NT2/D1 (cell line): ENCODE measurements around the gene CPZ.

Experiments used
- DNase-seq: peaks from one replicate; pipeline ENCODE4 v3.0.0-alpha.2; 2011; ENCODE audit warnings: low read depth, low spot score
- H3K27me3 ChIP-seq: 2 replicates; pipeline ENCODE4 v1.6.0; 2011; ENCODE audit warnings: mild to moderate bottlenecking; ENCODE audit not compliant: insufficient read length, insufficient read depth
- H3K36me3 ChIP-seq: 2 replicates; pipeline ENCODE4 v1.6.1; 2011; ENCODE audit warnings: mild to moderate bottlenecking, low read length, mixed read lengths; ENCODE audit not compliant: insufficient read depth, insufficient read length
- H3K4me1 ChIP-seq: 2 replicates; pipeline ENCODE4 v1.5.1; 2011; ENCODE audit not compliant: insufficient read depth, insufficient read length
- H3K4me3 ChIP-seq: 2 replicates; pipeline ENCODE4 v1.5.1; 2011; ENCODE audit warnings: low read depth; ENCODE audit not compliant: insufficient read length
- H3K9ac ChIP-seq: 2 replicates; pipeline ENCODE4 v1.6.0; 2011; ENCODE audit warnings: low read depth; ENCODE audit not compliant: insufficient read length
- H3K9me3 ChIP-seq: 2 replicates; pipeline ENCODE4 v1.5.1; 2011; ENCODE audit warnings: mild to moderate bottlenecking, low read length; ENCODE audit not compliant: insufficient read depth
- SUZ12 ChIP-seq: IDR thresholded peaks from 2 replicates; pipeline ENCODE4 v1.6.1; 2011; ENCODE audit not compliant: insufficient read length, insufficient read depth; ENCODE audit errors: extremely low read depth
- YY1 ChIP-seq: IDR thresholded peaks from 2 replicates; pipeline ENCODE4 v1.6.1; 2011; ENCODE audit not compliant: insufficient read length, insufficient read depth
- ZNF274 ChIP-seq: IDR thresholded peaks from 2 replicates; pipeline ENCODE4 v1.6.1; 2011; ENCODE audit warnings: mild to moderate bottlenecking, low read depth, low read length

Gene CPZ

DNA sequence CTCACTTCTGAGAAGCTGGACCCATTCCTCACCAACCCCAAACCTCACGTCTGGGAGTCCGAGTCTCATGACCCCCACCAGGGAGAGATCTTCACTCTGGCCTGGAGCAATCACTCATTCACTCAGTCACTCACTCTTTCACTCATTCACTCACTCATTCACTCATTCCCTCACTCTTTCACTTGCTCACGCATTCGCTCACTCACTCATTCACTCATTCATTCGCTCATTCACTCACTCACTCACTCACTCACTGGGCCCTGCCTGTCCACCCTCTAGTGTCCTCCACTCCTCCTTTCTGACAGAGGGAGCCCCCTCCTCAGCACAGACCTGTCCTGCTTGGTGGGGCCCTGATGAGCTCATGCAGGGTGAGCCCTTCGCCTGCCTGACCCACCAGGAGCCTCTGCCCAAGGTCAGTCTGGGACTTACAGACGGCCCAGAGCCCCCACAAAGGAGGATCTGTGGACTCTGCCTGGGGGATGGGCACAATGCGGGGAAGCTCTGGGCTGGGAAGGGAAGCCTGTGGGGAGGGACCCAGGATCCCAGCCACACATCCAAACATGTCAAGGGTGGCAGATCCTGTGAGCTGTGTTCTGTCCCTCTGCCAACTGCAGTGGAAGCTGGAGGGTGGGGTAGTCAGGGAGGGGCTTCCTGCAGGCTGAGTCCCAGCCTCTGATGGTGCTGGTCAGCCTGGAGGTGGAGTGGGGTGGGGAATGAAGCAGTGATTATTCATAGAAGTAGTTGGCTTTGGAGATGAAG lies 18.5 kb downstream of the CPZ start:
- TF ChIP-seq SUZ12: no peak
- no peak for TF ChIP-seq ZNF274
- TF ChIP-seq YY1: no peak
- Histone ChIP-seq H3K36me3 (peaks cover 90% of the 10 kb centered on the region), H3K9me3 (no peaks in the 10 kb centered on the region), H3K9ac (peak overlapping the region; percentile 8), H3K27me3 (no peaks in the 10 kb centered on the region), H3K4me1 (peaks cover 17% of the 10 kb centered on the region), H3K4me3 (no peak overlapping the region)
- DNase-seq: no peak

DNA sequence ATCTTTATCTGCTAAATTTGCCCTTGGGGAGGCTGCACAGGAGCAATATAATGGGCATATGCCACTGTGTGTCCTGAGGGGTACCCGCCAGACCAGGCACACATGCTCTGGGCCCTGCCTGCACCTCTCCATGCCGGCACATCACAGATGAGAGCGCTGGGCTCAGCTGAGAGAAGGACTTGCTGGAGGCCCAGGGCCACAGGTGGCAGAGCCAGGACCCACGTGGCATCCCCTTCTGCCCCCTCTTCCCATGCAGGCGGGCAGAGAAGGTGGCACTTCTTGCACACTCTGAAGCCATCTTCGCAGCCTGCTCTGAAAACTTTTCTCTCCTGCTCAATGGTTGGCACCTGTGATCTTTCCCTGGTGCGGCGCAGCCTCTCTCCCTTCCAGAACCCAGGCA lies 20.1 kb downstream of the CPZ start:
- peaks cover 91% of the 10 kb centered on the region for H3K36me3 ChIP-seq
- no peak overlapping the region for H3K4me3 ChIP-seq
- H3K9ac ChIP-seq: no peak overlapping the region
- H3K4me1 ChIP-seq: peaks cover 12% of the 10 kb centered on the region
- no peaks in the 10 kb centered on the region for H3K27me3 ChIP-seq
- TF ChIP-seq SUZ12 (no peak), ZNF274 (no peak), YY1 (no peak)
- DNase-seq: no peak
- H3K9me3 ChIP-seq: no peaks in the 10 kb centered on the region

DNA sequence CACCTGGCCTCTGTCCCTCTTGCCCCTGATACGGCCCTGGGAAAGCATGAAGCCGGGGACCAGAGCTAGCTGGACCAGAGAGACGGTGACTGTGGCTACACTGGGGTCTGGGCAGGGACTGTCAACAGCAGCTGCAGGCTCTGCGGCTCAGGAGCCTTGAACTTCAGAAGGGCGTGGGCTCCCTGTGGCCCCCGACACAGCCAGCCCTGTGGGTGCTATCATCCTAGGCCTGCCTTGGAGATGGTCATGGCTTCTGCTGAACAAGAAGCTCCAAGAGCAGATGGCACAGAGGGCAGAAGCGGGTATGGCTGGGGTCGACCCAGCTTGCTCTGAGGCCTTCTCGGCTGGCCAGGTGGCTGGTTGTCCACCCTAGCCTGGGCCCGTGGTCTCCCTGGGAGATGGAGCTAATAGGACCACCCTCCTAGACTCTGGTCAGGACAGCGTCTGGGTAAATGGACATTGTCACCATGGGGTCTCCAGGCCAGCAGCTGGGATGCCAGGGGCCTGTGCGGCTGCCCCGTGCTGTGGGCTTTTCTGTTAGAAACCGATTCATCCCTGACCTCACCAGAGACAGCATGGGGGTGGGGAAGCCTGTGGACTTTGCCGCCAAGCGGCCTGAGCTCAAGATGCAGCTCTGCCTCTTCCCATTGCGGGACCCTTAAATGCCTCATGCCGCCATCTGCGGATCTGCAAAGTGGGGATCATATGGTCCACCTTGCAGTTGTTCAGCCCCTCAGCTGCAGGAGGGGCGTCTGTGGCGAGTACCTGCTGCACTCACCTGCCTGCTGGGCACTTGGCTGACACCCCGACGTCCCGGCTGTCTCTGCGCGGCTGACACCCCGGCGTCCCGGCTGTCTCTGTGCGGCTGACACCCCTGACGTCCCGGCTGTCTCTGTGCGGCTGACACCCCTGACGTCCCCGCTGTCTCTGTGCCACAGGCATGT lies 21.1 kb downstream of the CPZ start:
- no peak overlapping the region for H3K4me3 ChIP-seq
- DNase-seq: no peak
- H3K27me3 ChIP-seq: no peaks in the 10 kb centered on the region
- peaks cover 94% of the 10 kb centered on the region for H3K36me3 ChIP-seq
- H3K9ac ChIP-seq: no peak overlapping the region
- no peaks in the 10 kb centered on the region for H3K9me3 ChIP-seq
- no peak for TF ChIP-seq YY1
- TF ChIP-seq SUZ12: no peak
- peaks cover 12% of the 10 kb centered on the region for H3K4me1 ChIP-seq

DNA sequence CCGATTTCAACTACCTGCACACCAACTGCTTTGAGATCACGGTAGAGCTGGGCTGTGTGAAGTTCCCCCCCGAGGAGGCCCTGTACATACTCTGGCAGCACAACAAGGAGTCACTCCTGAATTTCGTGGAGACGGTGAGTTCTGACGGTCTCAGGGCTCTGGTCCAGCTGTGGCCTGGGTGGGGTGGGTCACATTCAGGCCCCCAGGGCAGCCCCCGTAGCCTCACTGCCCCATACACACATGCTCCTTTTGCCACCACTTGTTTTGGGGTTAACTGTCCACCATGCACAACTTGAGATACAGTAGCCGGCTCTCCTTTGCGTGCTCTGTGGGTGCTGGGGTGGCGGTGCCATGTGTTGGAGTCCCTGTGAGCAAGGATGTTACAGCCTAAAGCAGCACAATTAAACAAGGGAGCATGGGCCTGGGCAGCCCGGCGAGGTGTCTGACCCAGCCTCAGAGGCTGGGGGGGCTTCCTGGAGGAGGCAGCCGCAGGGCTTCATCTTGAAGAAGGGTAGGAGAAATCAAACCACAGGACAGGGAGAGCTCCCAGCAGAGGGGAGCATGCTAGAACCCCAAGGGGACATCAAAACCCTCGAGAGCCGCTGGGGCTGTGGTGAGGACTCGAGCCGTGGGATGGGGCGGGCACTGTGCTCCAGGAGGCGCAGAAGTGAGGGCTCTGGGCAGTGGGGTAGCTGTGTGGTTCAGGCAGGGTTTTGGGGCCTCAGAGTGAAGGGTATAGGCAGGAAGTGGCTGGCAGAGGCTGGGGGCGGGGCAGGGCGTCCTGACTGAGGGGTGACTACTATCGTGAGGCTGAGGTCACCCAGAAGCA lies 22.0 kb downstream of the CPZ start:
- Histone ChIP-seq H3K36me3 (peaks cover 95% of the 10 kb centered on the region), H3K9ac (no peak overlapping the region), H3K4me1 (peaks cover 12% of the 10 kb centered on the region), H3K9me3 (no peaks in the 10 kb centered on the region), H3K4me3 (no peak overlapping the region), H3K27me3 (no peaks in the 10 kb centered on the region)
- TF ChIP-seq YY1 (no peak), ZNF274 (no peak), SUZ12 (no peak)
- no peak for DNase-seq

DNA sequence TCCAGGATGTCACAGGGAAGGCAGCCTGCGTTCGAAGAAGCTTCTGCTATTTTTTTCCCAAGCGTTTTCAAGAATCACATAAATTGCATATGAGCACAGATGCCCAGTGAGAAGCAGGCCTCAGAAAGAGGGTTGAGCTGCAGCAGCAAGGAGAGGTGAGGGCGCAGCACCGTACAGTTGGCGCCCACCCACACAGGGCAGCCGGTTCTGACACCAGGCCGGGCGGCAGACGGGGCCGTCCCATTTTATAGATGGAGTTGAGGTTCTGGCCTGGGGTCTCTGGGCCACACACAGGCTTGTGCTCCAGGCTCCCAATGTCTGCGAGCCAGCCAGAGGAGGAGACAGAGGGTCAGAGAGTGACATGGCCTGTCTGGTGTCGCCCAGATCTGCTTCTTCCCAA lies 22.8 kb downstream of the CPZ start:
- H3K36me3 ChIP-seq: peaks cover 93% of the 10 kb centered on the region
- H3K4me1 ChIP-seq: peaks cover 9% of the 10 kb centered on the region
- no peak for TF ChIP-seq YY1
- TF ChIP-seq ZNF274: no peak
- TF ChIP-seq SUZ12: no peak
- DNase-seq: no peak
- no peaks in the 10 kb centered on the region for H3K27me3 ChIP-seq
- no peaks in the 10 kb centered on the region for H3K9me3 ChIP-seq
- no peak overlapping the region for H3K4me3 ChIP-seq
- no peak overlapping the region for H3K9ac ChIP-seq

DNA sequence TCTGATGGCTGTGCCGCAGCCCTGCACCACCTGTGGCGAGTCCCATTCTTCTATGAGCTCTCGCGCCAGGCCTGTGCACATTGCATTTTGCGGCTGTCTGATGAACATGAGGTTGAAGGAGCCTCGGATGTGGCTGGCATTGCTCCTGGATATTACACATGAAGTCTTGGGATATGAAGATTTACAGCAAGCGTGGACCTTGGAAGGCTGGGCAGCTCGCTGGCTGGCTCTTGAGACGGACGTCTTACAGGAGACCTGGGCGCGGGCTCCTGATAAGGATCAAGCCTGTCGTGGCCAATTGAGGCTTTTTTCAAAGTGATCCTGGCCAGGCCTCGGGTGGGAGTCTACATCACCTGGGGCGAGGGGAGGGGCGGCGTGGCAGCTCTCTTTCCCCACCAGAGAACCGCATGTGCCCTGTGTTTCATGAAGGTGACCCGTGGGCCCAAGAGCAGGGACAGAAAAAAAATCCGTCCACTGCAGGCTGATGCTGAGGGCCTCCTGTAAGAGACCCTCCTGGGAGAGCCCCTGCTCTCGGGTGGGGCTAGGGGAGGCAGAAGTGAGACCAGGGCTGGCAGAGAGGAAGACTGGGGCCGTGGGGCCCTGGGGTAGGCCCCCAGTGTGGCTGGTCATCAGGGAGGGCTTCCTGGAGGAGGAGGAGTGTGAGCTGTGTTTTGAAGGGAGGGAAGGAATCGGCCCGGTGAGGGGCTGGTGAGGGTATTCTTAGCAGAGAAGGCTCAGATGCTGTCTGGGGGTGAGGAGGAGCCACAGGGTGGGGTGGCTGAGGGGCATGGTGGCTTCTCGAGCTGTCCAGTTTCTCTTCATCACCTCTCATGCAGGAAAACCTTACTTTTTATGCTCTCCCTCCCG lies 23.6 kb downstream of the CPZ start:
- no peaks in the 10 kb centered on the region for H3K9me3 ChIP-seq

More for the DNA sequence above, 23.6 kb downstream of the CPZ start:
- Histone ChIP-seq H3K4me1 (peaks cover 4% of the 10 kb centered on the region), H3K4me3 (no peak overlapping the region), H3K36me3 (peaks cover 85% of the 10 kb centered on the region), H3K9ac (no peak overlapping the region), H3K27me3 (no peaks in the 10 kb centered on the region)
- TF ChIP-seq SUZ12: no peak
- no peak for TF ChIP-seq ZNF274
- no peak for TF ChIP-seq YY1
- DNase-seq: no peak
